K562 (cell line): ENCODE measurements around the gene SPRR2A. TPM values are rescaled to one million over a fixed set of nuclear protein-coding genes. Genes with fewer than 3 reads are reported as not detected.
"Not testable (repeated sequence)": the region's sequence is repeated elsewhere in the genome, so short reads cannot be mapped to it uniquely, and the experiment has no call there.

Experiments
- ATAC-seq: fragments of 200-7000 bp; cut with Tn5 transposase; 3 replicates; pipeline ENCODE4 v1.9.1; 2020; ENCODE audit warnings: moderate library complexity
- BruUV-seq: library from RNA; stranded (reverse); fragments of 400-500 nt; replicated peaks from 2 replicates; lab custom pipeline; 2021; lab: Mats Ljungman, UMichigan
- CTCF ChIA-PET: fragments of 300-600 bp; formaldehyde crosslinking; extraction: SDS; loops from one replicate; lab custom pipeline; 2021; ENCODE audit warnings: low intra/inter-chr PET ratio; lab: Yijun Ruan, JAX
- POLR2A ChIA-PET: fragments of 300-600, 350-650 bp; sonication (Branson Sonifier 250); formaldehyde crosslinking; extraction: SDS; loops from one replicate; lab custom pipeline; 2021; ENCODE audit warnings: antibody characterized with exemption, inconsistent platforms; lab: Yijun Ruan, JAX
- DNase-seq, 4 experiments: peaks; one replicate each; pipeline versions ENCODE4 v3.0.0 to v3.0.0-alpha.2; 2011 to 2018; ENCODE audit warnings: low spot score in 3 of 4, mixed read lengths in 3 of 4; ENCODE audit errors: extremely low read depth in 1 of 4
- FAIRE-seq: peaks from 2 replicates; lab custom pipeline; 2011; peaks lifted over from hg19 to GRCh38; lab: Jason Lieb, UNC
- H2AFZ ChIP-seq: 2 replicates; pipeline ENCODE4 v1.6.0; 2011; ENCODE audit warnings: low read depth, low read length, control low read depth, inconsistent platforms
- H3K27ac ChIP-seq: fragments of 200-600 bp; 3 replicates; pipeline ENCODE4 v1.8.0; 2011; ENCODE audit warnings: low read depth, mild to moderate bottlenecking, control low read depth, inconsistent platforms, low read length, moderate library complexity, mixed read lengths; ENCODE audit errors: extremely low read depth
- H3K27me3 ChIP-seq, 2 experiments: fragments of 300-600 bp in 1 of 2; 2 replicates in 1 of 2; 3 replicates in 1 of 2; pipeline versions ENCODE4 v1.6.0 to v1.8.0; 2011; ENCODE audit warnings: inconsistent platforms in 2 of 2, low read length in 2 of 2, mild to moderate bottlenecking in 1 of 2, mixed read lengths in 1 of 2, moderate library complexity in 1 of 2; ENCODE audit not compliant: control insufficient read depth in 2 of 2, insufficient read depth in 2 of 2
- H3K36me3 ChIP-seq: fragments of 300-600 bp; 3 replicates; pipeline ENCODE4 v1.8.0; 2011; ENCODE audit warnings: mild to moderate bottlenecking, low read length, inconsistent platforms; ENCODE audit not compliant: control insufficient read depth, insufficient read depth
- H3K4me1 ChIP-seq, 2 experiments: fragments of 200-600 bp in 1 of 2; replicated peaks in 1 of 2; 2 replicates in 1 of 2; 3 replicates in 1 of 2; pipeline versions ENCODE4 v1.5.1 to v1.8.0; 2011; ENCODE audit warnings: inconsistent platforms in 2 of 2, low read length in 2 of 2, mild to moderate bottlenecking in 1 of 2, mixed read lengths in 1 of 2, moderate library complexity in 1 of 2; ENCODE audit not compliant: control insufficient read depth in 2 of 2, insufficient read depth in 2 of 2
- H3K4me2 ChIP-seq: 2 replicates; pipeline ENCODE4 v1.6.1; 2011; ENCODE audit warnings: low read length, control low read depth, inconsistent platforms, mixed read lengths; ENCODE audit not compliant: insufficient read depth
- H3K4me3 ChIP-seq: fragments of 200-600 bp; sonication (generic), shearing (Covaris generic); 2 replicates; pipeline ENCODE4 v1.5.1; 2016; ENCODE audit warnings: control low read depth, inconsistent platforms
- H3K79me2 ChIP-seq: fragments of 200-600 bp; 3 replicates; pipeline ENCODE4 v1.8.0; 2011; ENCODE audit warnings: low read length, inconsistent platforms; ENCODE audit not compliant: control insufficient read depth, insufficient read depth
- H3K9ac ChIP-seq, 2 experiments: 2 replicates each; pipeline versions ENCODE4 v1.6.0 to v1.6.1; 2011; ENCODE audit warnings: low read depth in 2 of 2, low read length in 2 of 2, control low read depth in 1 of 2, inconsistent platforms in 1 of 2, mild to moderate bottlenecking in 1 of 2, mixed read lengths in 1 of 2; ENCODE audit not compliant: insufficient read depth in 1 of 2
- H3K9me1 ChIP-seq: one replicate; pipeline ENCODE4 v1.6.0; 2011; ENCODE audit warnings: inconsistent platforms, mild to moderate bottlenecking, low read length, moderate library complexity; ENCODE audit not compliant: control insufficient read depth, insufficient read depth
- H3K9me3 ChIP-seq: replicated peaks from 2 replicates; pipeline ENCODE4 v1.5.1; 2011; ENCODE audit warnings: low read depth, low read length, inconsistent platforms; ENCODE audit not compliant: control insufficient read depth, insufficient read depth
- H4K20me1 ChIP-seq: replicated peaks from 2 replicates; pipeline ENCODE4 v1.6.1; 2011; ENCODE audit warnings: low read length, inconsistent platforms, mixed read lengths; ENCODE audit not compliant: control insufficient read depth, insufficient read depth
- CTCF ChIP-seq, 3 experiments: IDR thresholded peaks in 2 of 3; conservative IDR thresholded peaks in 1 of 3; 2 replicates each; pipeline ENCODE4 v1.5.1; 2011 to 2012; ENCODE audit warnings: low read length in 3 of 3, mild to moderate bottlenecking in 3 of 3, control low read depth in 2 of 3, improper control_type of control experiment in 1 of 3, inconsistent platforms in 1 of 3, low read depth in 1 of 3, mixed read lengths in 1 of 3, moderate library complexity in 1 of 3; ENCODE audit not compliant: insufficient read depth in 2 of 3
- TCF7 ChIP-seq: sonication (generic); IDR thresholded peaks from 2 replicates; pipeline ENCODE4 v1.6.1; 2016; ENCODE audit warnings: antibody characterized with exemption, borderline replicate concordance
- WGBS: fragments of 100-300 bp; shearing (Covaris generic); methylation state at CpG from one replicate; pipeline ENCODE4 v1.1.6; 2016; ENCODE audit warnings: low coverage, mixed read lengths; ENCODE audit not compliant: insufficient coverage; ENCODE audit errors: missing lambda C conversion rate; 5-methylcytosine and 5-hydroxymethylcytosine counted together
- in situ Hi-C: fragments of 300-500 bp; cut with MboI; formaldehyde crosslinking; loops from 4 replicates; pipeline ENCODE4 v1.15.0; 2018; ENCODE audit warnings: inconsistent platforms, mixed read lengths
- intact Hi-C: fragments of 100-400 bp; cut with micrococcal nuclease; formaldehyde crosslinking; loops from 2 replicates; pipeline ENCODE4 v1.14.2; 2022
- polyA plus RNA-seq, 8 experiments: library from polyadenylated mRNA; depleted of rRNA in 4 of 8; stranded (reverse) in 5 of 8; unstranded in 3 of 8; fragments of >200 nt; fragmentation: Nextera tagmentation in 2 of 8; fragmentation: Illumina TruSeq in 1 of 8; extraction: Ambion mirVana in 2 of 8; extraction: Trizol in 1 of 8; gene quantifications; 2 replicates each; pipeline versions ENCODE4 v1.2.1 to v1.2.3, GENCODE V29; 2011 to 2014; ENCODE audit warnings: inconsistent platforms in 1 of 8, missing spikeins in 1 of 8
- total RNA-seq, 7 experiments: library from RNA; depleted of rRNA in 6 of 7; stranded (reverse); fragments of >200 nt in 6 of 7; fragmentation: Illumina TruSeq in 2 of 7; extraction: Trizol in 2 of 7; gene quantifications; 2 replicates each; pipeline versions ENCODE4 v1.2.1 to v1.2.3, GENCODE V29; 2011 to 2021; ENCODE audit warnings: low replicate concordance in 1 of 7

The SPRR2A gene
- total and polyA plus RNA-seq, 9 of the 15 experiments (the other 6 are each of a cell fraction or from before 2014, with no cell fraction given): 0.17 TPM; not detected in 8

- no peaks in the 10 kb centered on the region for H3K79me2 ChIP-seq
- WGBS: 40% methylated on average over 2 of the region's 2 CpGs
- no peak overlapping the region for H3K9ac ChIP-seq
- H2AFZ ChIP-seq: peak overlapping the region; percentile 0; the same call in 1 of the 2 replicates
- no peak overlapping the region for H3K4me3 ChIP-seq
- H3K9me1 ChIP-seq: no peaks in the 10 kb centered on the region
- ATAC-seq (peak; percentile 51; the same call in 2 of the 3 replicates), DNase-seq (no peak), FAIRE-seq (no peak)
- intact Hi-C loops (no loop called here), in situ Hi-C loops (no loop called here)
- H3K27me3 ChIP-seq: no peaks in the 10 kb centered on the region
- no peak for TF ChIP-seq TCF7
- peak in 2 of 3 experiments; percentile 9 to 18; a peak in 2 of 6 replicates for TF ChIP-seq CTCF (IDR thresholded peaks at IDR 0.05 in 2 of 3, conservative IDR thresholded peaks at IDR 0.05 in 1 of 3; ENCODE audit: insufficient read depth in 2 of 3, low read depth in 1 of 3, low read length in 3 of 3)
- no peaks in the 10 kb centered on the region for H3K36me3 ChIP-seq
- H3K9me3 ChIP-seq: no peaks in the 10 kb centered on the region
- ChIA-PET CTCF (no interaction called here), POLR2A (interaction anchor here (1.3 kb wide), 1 partner anchor 29 kb away, joined by 3 read pairs; no protein-coding TSS in a partner anchor)
- no peak overlapping the region for H3K27ac ChIP-seq
- H3K4me2 ChIP-seq: no peak overlapping the region
- H3K4me1 ChIP-seq: peaks cover 13 to 25% of the 10 kb centered on the region in 2 experiments; a peak in 4 of 5 replicates
- no peaks in the 10 kb centered on the region for H4K20me1 ChIP-seq
- BruUV-seq: no TSS peak
Observed at GRCh38 chr1:153058154-153058553, 842 bp upstream of the SPRR2A start.

DNA sequence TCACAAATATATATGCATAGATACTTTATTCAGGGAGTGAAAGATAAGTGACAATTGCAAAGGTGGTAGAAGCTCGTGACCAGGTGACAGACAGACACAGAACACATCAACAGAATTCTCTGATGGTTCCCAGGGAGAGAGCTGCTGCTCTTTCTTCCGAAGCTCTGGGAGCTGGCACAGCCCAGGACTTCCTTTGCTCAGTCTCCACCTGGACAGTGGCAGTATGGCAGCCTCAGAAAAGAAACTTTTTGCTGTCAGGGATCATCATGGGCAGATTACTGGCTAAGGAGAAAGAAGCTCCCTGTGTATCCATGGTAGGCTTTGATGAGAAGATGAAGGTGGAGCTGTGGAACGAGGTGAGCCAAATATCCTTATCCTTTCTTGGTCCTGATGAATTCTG, 1.2 kb downstream of the SPRR2A start:
- H3K27ac ChIP-seq, H3K79me2 ChIP-seq, DNase-seq, FAIRE-seq, H3K9ac ChIP-seq, BruUV-seq, H3K36me3 ChIP-seq, POLR2A ChIA-PET, H4K20me1 ChIP-seq, intact Hi-C loops, H3K9me1 ChIP-seq, H3K4me2 ChIP-seq, CTCF ChIA-PET, H3K4me3 ChIP-seq, H3K9me3 ChIP-seq, ATAC-seq, in situ Hi-C loops, H2AFZ ChIP-seq, H3K27me3 ChIP-seq: not testable (repeated sequence)
- 8% methylated on average over 3 of the region's 3 CpGs for WGBS
- H3K4me1 ChIP-seq: peaks cover 13 to 25% of the 10 kb centered on the region in 2 experiments; a peak in 4 of 5 replicates
